HuH-7 (cell line): ENCODE data around the gene ANKRD18B.
"Not testable (repeated sequence)": the region's sequence is repeated elsewhere in the genome, so short reads cannot be mapped to it uniquely, and the experiment has no call there.

ENCODE experiments used
- DNase-seq: peaks from one replicate; pipeline ENCODE4 v3.0.0; 2011; ENCODE audit warnings: low spot score

Gene ANKRD18B

DNA sequence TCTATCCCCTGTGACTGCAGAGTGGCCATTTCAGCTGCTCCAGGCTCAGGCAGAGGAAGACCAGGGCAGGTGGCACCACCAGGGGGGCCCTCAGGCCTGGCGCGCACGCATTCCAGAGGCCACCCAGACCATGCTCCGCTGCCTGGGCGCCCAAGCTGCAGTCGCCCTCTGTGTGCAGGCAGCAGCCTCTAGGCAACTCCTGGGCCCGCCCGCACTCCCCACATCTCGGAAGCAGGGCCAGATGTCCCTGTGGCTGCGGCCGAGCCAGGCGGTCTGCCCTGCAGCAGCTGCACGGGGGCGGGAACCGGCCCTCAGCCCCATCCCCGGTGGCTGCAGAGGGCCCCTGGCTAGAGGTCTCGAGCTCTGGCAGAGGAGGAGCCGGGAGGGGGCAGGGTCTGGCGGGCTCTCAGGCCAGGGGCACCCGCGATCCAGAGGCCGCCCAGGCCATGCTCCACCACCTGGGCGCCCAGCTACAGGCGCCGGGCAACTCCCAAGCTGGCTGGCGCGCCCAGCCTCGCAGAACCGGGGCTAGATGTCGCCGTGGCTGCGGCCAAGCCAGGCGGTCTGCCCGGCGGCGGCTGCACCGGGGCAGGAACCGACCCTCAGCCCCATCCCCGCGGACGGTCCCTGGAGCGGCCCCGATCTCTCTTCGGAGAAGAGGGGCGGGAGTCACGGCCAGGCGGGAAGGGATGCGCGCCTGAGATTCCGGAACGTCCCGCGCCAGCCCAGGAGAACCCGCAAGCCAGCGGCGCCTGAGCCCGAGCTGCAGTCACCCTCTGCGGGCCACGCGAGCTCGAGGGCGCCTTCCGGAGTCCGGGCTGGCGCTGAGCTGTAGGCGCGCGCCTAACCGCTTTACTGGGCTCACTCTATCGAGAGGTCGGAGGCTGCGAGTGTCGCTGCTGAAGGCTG, at the start of gene ANKRD18B:
TSS of gene ANKRD18B (plus strand) at position 855 of the 909 bp plus-strand sequence. CDS start 239 bp downstream, outside the sequence.
- DNase-seq: not testable (repeated sequence)

DNA sequence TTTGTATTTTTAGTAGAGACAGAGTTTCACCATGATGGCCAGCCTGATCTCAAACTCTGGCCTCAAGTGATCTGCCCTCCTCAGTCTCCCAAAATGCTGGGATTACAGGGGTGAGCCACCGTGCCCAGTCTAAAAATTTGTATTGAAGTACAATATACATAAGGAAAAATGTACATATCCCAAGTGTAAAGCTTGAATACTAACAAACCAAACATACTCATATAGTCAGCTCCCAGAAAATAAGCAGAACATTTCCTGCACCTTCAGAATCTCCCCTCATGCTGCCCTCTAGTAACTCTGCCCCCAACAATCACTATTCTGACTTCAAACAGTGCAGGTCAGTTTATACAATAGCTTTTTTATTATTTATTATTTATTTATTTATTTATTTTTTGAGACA, 48.7 kb upstream of the ANKRD18B start:
- no peak for DNase-seq

DNA sequence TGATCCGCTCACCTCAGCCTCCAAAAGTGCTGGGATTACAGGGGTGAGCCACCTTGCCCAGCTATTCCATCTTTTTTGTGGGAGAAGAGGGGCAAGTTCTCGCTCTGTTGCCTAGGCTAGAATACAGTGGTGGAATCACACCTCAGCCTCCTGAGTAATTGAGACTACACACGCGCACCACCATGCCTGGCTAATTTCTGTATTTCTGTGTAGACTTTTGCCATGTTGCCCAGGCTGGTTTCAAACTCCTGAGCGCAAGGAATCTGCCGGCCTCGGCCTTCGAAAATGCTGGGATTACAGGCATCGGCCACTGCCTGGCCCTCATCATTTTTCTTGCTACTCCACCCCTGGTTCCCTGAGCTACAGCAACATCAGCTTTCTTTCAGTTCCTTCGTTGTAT, 47.5 kb upstream of the ANKRD18B start:
- no peak for DNase-seq

DNA sequence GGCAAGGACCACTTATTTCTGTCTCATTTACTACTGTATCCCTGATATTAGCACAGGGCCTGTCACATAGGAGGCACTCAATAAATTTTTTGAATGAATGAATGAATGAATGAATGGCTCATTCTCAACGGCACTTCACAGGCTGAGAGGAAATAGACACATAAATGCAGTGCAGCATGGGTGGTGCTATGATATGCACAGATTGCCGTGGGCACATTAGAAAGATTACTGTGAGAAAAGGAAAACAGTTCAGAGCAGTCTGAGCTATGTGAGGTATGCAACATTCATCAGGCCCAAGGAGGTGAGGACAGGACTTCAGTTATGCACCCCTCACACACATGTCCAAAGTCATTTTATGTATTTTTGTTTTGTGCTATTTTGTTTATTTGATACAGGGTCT, 43.9 kb upstream of the ANKRD18B start:
- DNase-seq: no peak

DNA sequence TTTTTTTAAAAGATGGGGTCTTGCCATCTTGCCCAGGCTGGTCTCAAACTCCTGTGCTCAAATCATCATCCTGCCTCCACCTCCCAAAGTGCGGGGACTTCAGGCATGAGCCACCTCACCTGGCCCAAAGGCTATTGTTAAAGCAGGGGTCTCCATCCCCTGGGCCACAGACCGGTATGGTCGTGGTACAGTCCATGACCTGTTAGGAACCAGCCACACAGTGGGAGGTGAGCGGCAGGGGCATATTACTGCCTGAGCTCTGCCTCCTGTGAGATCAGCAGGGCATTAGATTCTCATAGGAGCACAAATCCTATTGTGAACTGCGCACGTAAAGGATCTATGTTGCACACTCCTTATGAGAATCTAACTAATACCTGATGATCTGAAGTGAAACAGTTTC, 43.1 kb upstream of the ANKRD18B start:
- no peak for DNase-seq

DNA sequence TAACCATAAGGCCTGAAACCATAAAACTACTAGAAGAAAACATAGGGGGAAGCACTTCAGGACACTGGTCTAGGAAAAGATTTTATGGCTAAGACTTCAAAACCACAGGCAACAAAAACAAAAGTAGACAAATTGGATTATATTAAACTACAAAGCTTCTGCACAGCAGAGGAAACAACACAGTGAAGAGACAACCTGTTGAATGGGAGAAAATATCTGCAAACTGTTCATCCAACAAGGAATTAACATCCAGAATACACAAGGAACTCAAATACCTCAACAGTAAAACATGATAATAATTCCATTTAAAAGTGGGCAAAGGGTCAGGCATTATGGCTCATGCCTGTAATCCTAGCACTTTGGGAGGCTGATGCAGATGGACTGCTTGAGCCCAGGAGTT, 38.7 kb upstream of the ANKRD18B start:
- DNase-seq: not testable (repeated sequence)

DNA sequence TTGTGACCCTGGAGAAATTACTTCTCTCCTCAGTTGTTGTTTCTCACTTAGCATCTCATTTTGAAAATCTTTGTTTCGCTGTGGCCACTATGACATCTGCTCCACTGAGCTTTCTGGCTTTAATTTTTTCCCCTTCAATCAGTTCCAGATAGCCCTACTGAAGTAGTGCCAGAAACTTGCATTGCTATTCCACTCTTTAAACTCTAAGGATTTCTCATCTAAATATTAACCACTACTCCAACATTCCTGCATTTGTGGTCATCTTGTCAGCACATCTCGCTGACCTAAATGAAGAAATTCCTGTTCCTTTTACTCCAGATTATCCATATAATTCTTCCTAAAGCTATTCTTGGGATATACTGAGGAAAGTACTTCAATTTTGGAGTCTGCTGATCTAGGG, 35.0 kb upstream of the ANKRD18B start:
- DNase-seq: no peak

DNA sequence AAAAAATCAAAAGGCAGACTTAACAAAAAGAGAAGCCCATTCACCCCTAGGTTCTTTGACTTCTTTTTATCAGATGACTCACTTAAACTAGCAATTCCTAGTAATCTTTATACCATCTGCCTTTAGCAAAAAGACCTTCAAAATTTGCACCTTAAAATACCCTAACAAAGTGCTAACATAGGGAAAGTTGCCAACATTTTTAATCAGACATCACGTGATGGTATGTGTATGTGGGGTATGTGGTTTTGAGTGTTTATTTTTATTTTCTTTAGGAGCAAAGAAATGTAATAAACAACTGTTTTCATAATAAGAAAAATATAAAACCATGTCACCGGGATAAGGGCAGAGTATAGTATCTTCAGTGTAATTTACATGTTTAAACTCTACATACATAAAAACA, 30.2 kb upstream of the ANKRD18B start:
- not testable (repeated sequence) for DNase-seq

DNA sequence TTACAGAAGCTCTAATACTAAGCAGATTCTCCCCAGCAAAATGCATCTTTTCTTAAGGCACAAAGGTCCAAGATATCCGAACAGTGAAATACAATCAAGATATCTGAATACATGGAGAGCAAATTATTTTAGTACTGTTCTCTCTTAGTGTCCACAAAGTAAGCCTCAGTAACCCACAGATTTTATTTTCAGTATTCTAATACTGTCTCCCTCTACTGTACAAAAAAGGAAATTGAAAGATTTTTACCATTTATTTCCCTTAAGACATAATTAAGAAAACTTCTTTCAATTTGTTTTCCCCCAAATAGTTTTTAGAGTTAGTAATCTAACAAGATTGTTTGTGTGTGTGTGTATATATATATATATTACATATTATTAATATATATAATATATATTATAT, 25.7 kb upstream of the ANKRD18B start:
- no peak for DNase-seq

DNA sequence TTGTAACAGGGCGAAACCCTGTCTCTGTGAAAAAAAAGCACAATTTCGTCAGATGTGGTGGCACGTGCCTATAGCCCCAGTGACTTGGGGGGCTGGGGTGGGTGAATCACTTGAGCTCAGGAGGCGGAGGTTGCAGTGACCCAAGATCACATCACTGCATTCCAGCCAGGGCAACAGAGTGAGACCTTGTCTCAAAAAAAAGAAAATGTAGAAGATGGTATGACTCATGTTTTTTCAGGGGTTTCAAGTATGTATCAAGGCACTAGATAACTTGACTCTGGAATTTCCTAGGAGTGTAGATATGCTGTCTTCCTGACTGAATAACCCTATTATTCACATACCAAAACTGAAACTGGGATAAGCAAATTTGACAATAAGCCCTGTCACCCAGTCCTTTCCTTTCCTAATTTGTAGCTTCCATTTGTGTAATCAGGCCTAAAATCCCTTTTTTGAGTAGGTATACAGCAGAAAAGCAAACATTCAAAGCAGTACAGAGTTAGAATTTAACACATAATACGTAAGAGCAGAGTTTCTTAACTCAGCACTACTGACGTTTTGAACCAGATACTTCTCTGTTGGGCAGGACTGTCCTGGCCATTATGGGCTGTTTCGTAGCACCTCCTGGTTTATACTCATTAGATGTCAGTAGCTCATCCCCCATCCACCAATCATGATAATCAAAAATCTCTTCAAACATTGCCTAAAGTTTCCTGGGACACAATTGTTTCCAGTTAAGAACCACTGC, 17.3 kb upstream of the ANKRD18B start:
- no peak for DNase-seq

DNA sequence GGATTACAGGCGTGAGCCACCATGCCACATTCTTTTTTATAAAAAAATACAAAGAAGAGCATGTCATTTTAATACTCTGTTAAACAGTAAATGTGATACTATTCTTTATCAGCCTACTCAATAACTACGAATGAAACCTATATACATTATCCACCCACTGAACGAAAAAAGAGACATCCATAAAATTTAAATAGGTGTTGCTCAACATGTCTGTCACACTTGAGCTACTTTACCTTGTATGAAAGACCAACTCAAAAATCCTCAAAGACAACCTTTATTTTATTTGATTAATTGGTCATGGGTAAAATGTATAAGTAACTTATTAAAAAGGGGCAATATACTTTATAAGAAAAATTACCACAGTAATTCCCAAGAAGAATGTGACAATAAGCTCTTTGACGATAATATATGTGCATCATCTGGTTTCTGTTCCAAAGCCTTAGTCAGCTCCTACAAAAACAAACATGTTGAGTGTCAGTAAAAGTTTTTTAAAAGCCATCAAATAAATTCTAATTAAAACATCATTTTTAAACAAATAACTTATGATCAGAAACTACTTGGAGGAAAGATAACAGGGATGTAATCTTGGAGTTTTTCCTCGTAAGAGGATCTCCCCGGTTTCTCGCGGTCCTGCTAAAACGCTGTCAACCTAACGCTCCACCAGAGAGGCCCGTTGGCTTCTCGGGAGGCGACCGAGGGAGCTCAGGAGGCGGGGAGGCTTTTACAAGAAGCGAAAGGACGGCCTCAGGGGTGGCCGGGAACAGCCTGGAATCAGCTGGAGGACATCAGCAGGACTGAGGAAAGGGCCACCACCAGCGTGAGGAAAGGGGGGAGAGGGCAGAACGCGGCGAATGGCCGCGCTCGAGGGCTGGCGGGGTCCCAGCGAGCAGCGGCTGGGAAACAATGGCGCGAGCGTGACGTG, 13.5 kb upstream of the ANKRD18B start:
- peak; percentile 28 for DNase-seq

DNA sequence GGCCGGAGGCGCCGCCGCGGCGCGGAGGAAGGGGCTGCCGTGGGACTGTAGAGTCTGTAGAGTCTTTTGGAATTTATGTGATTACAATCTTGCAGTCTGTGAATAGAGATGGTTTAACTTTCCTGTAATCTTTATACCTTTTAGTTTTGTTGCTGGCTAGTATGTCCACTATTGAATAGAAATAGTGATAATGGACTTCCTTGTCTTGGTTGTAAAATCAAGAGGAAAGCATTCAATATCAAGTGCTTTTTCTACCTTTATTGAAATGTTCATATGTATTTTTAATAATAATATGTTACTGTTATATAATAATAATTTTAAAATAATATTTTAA, 12.9 kb upstream of the ANKRD18B start:
- not testable (repeated sequence) for DNase-seq

DNA sequence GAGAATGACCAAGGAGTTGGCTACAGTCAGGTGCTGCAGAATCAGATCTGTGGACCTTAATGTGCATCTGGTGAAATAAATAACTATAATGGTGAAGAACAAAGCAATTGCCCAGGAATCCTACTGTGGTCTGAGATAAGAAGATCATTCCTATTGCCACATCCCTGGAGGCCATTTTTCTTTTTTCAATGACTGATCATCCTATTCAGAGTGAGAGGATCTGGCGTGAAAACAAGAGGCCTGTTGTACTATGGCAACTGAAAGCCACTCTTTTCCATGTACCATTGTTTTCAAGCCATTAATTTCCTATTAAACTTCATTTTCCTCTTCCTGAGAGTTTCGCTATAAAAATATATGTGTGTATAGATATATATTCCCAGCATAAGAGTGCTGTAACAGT, 11.5 kb upstream of the ANKRD18B start:
- not testable (repeated sequence) for DNase-seq

DNA sequence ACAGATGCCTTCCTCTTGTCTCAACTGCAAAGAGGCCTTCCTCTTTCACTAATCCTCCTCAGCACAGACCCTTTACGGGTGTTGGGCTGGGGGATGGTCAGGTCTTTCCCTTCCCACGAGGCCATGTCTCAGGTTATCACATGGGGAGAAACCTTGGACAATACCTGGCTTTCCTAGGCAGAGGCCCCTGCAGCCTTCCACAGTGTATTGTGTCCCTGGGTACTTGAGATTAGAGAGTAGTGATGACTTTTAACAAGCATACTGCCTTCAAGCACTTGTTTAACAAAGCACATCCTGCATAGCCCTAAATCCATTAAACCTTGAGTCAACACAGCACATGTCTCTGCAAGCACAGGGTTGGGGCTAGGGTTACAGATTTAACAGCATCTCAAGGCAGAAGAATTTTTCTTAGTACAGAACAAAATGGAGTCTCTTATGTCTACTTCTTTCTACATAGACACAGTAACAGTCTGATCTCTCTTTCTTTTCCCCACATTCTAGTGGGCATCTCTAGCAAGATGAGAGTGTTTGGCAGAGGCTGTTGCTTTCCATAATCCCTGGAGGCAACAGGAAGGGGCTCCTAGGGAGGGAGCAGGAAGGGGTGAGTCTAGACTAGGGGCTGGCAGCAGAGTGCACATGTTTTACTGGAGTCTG, 8.6 kb upstream of the ANKRD18B start:
- DNase-seq: not testable (repeated sequence)

DNA sequence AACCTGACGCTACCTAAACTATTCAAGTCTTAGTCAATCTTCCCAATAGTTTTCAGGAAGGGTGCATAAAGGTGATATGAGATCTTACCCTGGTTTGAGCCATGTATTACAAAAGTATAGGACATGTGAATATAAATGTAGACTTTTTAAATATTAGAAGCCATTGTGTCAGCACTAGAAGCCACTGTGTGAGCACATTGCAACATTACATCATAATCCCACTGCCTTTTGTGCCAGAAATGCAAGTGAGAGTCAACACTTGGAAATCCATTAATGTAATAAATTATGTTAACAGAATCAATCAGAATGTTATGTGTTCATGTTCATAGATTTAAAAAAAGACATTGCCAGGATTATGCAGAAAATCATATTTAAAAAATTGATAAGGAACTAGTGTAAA, 7.7 kb upstream of the ANKRD18B start:
- DNase-seq: not testable (repeated sequence)

DNA sequence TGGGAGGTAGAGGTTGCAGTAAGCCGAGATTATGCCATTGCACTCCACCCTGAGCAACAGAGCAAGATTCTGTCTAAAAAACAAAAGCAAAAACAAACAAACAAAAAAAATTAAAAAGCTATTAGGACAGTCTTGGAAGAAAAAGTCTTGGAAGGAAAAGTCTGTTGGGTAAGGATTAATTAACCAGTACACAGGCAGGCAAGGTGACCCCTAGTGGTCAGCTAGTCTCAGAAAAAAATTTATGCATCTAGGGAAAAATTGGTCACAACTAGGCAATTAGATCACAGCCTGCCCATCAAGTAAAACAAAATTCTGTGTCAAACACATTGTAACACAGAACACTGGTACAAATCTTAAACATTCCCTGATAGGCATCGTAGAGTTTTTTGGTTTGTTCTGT, 6.7 kb upstream of the ANKRD18B start:
- DNase-seq: no peak

DNA sequence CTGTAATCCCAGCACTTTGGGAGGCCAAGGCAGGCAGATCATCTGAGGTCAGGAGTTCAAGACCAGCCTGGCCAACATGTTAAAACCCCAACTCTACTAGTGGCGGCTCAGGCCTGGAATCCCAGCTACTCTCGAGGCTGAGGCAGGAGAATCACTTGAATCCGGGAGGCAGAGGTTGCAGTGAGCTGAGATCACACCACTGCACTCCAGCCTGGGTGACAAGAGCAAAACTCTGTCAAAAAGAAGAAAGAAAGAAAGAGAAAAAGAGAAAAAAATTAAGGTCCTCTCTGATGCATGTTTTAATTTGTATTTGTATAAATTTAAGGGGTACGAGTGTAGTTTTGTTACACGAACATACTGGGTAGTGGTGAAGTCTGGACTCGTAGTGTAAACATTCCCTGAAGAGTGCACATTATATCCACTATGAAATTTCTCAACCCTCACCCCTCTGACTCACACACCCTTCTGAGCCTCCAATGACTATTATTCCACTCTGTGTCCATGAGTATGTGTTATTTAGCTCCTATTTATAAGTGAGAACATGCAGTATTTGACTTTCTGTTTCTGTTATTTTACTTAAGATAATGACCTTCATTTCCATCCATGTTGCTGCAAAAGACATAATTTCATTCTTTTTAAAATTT, 6.0 kb upstream of the ANKRD18B start:
- not testable (repeated sequence) for DNase-seq

DNA sequence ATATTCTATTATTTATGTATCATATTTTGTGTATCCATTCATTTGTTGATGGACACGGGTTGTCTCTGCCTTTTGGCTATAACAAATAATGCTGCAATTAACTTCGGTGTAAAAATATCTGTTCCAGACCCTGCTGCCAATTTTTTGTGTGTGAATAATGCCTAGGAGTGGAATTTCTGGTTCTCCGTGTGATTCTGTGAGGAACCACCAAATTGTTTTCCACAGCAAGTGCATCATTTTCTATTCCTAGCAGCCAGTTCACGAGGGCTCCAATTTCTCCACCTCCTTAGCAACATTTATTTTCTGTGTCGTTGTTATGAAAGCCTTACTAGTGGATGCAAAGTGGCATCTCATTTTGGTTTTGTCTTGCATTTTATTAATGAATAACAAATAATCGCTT, 2.2 kb upstream of the ANKRD18B start:
- DNase-seq: not testable (repeated sequence)

DNA sequence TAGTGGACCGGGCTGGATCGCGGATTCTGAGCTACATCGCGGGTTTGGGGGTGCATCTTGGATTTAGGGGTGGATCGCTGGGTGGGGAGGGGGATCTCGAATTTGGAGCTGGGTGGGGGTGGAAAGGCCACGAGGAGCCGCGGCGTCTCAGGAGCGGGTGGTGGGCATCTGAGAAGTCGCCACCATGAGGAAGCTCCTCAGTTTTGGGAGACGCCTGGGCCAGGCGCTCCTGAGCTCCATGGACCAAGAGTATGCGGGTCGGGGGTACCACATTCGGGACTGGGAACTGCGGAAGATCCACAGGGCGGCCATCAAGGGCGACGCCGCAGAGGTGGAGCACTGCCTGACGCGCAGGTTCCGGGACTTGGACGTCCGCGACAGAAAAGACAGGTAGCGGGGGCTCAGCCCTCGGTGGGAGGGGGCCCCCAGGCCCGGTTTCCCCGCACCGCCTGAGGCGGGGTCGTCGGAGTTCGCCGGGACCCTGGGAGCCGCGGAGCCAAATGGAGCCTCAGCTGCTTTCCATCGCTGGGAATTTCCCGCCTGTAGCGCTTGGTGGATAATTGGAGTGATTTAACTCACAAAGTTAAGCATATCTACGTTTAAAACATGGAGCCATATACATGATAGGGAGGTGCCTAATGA, 376 bp downstream of the ANKRD18B start:
- DNase-seq: no peak

DNA sequence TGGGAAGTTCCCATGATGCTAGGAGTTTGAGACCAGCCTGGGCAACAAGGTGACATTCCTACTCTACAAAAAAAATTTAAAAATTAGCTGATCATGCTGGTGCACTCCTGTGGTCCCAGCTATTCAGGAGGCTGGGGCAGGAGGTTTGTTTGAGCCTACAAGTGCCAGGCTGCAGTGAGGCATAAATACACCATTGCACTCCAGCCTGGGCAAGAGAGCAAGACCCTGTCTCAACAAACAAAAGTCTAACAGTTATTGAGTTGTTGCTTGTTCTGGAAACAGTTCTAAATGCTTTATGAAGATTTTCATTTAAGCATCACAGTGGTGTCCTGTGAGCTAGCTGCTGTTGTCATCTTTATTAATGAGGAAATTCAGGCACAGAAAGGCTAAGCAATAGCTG, 4.0 kb downstream of the ANKRD18B start:
- not testable (repeated sequence) for DNase-seq

DNA sequence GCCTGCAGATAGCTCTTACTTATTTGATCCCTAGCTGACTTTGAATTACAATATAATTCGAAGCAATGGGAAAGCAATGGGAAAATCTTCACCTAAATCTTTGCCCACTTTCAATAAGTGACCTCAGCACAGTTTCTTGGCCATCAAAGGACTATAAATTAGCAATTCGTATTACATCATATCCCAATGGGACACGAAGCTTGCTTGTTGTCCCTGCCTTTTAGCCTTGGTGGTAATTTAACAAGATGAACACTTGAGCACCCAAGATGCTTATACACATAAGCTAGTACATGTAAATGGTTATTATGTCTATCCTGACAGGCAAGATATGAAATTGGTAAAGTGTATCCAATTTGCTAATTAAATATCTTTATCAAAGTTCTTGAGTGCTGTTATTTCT, 9.9 kb downstream of the ANKRD18B start:
- not testable (repeated sequence) for DNase-seq
